Gastrocnemius medialis (tissue), 4 donors: ENCODE results near the gene CARMIL3.

Experiments
- POLR2A ChIP-seq, 2 donors: fragments of 450-650 bp; IDR thresholded peaks; one replicate each; pipeline ENCODE4 v1.6.1; 2017; ENCODE audit warnings: antibody characterized with exemption in 2 of 2, mild to moderate bottlenecking in 2 of 2, moderate library complexity in 2 of 2
- TF ChIP-seq, protein P1 (sequence below), 5 experiments: fragments of 450-650 bp in 3 of 5; fragments of 200-600 bp in 2 of 5; sonication (generic) in 2 of 5; IDR thresholded peaks in 4 of 5; conservative IDR thresholded peaks in 1 of 5; 1 replicate in 4 of 5; 2 replicates in 1 of 5; pipeline ENCODE4 v1.5.1; 2016 to 2019; ENCODE audit warnings: antibody characterized with exemption in 5 of 5, mild to moderate bottlenecking in 3 of 5, moderate library complexity in 3 of 5

DNA sequence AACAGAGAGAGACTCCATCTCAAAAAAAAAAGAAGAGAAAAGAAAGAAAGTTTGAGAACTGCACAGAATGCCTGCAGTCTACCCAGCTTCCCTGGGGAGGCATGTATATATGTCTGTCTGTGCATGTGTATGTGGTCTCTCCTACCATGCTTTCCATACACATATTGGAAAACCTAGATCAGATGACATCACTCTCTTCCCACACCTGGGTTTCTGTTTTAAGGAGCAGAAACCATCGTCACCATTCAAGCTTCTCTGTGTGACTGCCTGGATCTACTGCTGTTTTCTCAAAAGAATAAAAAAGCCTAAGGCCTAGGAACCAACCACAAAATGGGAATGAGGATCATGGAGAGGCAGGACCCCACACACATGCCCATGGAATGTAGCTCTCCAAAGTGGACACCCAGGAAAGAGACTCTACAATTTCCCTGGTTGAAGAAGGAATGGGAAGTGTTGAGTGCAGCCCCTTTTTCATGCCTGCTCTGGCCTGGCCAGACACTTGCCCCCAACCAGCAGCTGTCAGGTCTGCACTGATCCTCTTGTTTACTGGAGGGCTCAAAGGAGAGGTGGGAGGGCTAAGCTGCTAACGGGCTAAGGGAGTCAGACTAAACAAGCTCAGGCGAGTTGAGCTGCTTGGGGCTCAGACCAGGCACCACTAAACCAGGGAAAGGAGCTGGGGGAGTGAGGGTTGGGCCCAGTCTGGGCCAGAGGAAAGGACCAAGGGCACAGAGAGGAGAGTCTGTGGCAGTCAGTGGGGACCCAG is 34.6 kb downstream of the CARMIL3 start:
- TF ChIP-seq, protein P1, sequence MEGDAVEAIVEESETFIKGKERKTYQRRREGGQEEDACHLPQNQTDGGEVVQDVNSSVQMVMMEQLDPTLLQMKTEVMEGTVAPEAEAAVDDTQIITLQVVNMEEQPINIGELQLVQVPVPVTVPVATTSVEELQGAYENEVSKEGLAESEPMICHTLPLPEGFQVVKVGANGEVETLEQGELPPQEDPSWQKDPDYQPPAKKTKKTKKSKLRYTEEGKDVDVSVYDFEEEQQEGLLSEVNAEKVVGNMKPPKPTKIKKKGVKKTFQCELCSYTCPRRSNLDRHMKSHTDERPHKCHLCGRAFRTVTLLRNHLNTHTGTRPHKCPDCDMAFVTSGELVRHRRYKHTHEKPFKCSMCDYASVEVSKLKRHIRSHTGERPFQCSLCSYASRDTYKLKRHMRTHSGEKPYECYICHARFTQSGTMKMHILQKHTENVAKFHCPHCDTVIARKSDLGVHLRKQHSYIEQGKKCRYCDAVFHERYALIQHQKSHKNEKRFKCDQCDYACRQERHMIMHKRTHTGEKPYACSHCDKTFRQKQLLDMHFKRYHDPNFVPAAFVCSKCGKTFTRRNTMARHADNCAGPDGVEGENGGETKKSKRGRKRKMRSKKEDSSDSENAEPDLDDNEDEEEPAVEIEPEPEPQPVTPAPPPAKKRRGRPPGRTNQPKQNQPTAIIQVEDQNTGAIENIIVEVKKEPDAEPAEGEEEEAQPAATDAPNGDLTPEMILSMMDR (IDR thresholded peaks at IDR 0.05 in 4 of 5, conservative IDR thresholded peaks at IDR 0.05 in 1 of 5): no peak
- no peak for TF ChIP-seq POLR2A (IDR thresholded peaks at IDR 0.05)
